ENCODE data around the gene MRPL34. TPM values are rescaled to one million over a fixed set of nuclear protein-coding genes. Genes with fewer than 3 reads are reported as not detected.
"Not testable (repeated sequence)": the region's sequence is repeated elsewhere in the genome, so short reads cannot be mapped to it uniquely, and the experiment has no call there.

Gene MRPL34
- 19.0 and 25.4 TPM in 2 replicates for total RNA-seq (2014; rRNA removed; shearing (Covaris generic))

DNA sequence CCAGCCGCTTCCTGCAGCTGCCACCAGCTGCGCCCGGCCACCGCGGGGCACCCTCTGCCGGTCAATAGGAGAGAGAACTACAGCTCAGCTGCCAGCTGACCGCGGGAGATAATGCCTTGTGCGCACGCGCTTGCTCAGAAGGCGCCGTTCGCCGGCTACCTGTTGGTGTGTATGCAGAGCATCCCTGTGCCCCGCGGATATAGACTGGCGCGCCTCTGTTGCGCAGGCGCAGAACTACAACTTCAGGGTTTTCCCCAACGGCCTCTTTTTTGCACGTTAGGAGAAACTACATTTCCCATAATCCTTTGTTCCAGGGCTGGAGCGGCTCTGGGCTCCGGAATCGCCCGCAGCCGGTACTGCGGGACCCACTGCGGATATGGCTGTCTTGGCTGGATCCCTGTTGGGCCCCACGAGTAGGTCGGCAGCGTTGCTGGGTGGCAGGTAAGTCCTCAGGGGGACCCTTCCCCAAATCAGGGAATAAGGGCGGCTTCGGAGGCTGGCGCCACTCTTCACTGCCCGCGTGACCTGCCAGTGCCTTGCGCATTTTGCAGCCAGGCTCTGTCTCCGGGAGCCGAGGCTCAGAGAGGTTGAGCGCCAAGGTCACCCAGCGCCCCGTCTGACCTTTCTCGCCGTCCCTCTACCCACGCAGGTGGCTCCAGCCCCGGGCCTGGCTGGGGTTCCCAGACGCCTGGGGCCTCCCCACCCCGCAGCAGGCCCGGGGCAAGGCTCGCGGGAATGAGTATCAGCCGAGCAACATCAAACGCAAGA, at the start of gene MRPL34:
Gene MRPL34, plus strand, starts transcription at position 356 of the 768 bp plus-strand sequence. Its CDS starts 21 bp downstream, at position 377.
- in situ Hi-C loops (cut with HindIII; ENCODE audit: low sequenced_read_pairs), result no loop called here
- peak; percentile 99 for DNase-seq (ENCODE audit: low spot score)

DNA sequence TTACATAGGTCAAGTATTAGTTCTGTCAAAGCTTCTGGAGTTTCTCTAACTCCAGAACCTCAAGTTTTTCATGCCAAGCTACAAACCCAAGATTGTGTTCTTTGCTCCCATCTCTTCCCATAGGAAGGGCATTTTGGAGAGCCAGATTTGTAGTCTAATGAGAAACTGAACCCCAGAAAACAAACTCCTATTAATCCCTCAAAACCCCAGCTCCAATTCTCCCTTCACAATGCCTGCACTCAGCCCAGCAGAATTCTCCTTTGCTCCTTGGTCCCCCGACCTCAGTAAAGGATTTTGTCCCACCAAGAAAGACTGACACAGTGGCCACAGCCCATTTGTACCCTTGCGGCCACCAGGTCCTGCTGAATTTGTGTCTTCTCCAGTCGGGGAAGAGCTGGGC, 49.5 kb upstream of the MRPL34 start:
- DNase-seq (ENCODE audit: low spot score), result no peak
- in situ Hi-C loops (cut with HindIII; ENCODE audit: low sequenced_read_pairs), result no loop called here

DNA sequence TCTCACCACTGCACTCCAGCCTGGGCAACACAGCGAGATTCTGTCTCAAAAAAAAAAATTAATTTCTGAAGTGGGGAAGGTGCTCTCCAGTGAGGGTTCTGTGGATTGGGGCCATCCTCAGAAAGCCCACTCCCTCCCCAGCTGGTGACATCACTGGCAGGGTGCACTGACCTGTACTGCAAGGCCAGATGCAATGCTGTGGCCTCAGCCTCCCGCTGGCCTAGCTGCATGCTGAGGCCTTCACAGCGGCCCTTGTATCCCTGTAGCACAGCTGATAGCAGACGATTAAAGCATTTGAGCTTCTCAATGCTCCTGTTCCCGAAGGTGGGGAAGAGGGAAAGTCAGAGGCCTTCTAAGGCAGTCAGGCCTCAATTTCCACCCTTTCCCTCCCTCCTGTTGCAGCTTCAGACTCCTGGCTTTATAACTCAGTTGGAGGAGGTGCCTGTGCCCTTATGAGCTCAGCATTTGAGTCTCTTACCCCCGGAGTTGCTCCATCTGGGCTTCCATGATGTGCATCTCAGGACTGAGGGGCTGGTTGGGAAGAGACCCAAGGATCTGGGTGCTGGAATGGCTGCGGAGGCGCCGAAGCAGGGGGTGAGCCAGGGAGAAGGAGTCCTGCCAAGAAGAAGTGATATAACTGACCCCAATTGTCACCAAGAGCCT, 46.4 kb upstream of the MRPL34 start:
- no peak for DNase-seq (ENCODE audit: low spot score)
- in situ Hi-C loops (cut with HindIII; ENCODE audit: low sequenced_read_pairs), result no loop called here

DNA sequence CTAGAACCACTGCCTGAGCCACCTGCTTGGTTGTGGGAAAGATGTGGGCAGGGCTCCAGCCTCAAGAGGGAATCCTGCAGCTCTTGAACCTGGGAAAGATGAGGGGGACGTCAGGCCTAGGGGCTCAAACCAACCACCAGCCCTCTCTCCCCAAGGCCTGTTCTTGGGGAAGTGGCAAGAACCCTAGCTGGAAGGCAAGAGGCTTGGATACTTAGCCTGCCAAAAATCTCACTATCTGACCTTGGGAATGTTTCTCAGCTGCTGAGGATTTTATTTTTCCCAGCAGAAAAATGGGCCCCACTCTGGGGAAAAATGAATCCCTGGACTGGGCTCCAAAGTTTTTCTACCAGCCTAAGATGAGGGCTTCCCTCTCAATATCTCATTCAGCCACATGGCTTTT, 45.7 kb upstream of the MRPL34 start:
- no peak for DNase-seq (ENCODE audit: low spot score)
- in situ Hi-C loops (cut with HindIII; ENCODE audit: low sequenced_read_pairs), result no loop called here

DNA sequence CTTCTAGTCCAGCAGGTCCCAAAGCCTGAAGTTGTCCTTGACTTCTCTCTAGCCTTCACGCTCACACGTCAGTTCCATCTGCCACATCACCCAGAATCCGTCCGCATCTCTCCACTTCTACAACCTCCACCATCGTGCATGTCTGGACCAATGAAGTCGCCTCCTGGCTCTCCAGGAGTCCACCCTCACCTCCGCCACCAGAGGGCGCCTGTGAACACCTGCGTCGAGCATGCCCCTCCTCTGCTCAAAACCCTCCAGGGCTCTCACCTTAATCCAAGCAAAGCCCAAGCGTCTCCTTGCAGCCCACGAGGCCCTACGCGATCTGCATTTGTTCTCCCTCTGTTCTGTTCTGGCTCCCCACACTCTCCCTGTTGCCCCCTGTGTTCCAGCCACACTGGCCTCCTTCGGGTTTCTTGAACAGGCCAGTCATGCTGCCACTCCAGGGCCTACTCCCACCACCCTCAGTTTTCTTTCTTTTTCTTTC, 44.8 kb upstream of the MRPL34 start:
- DNase-seq (ENCODE audit: low spot score), result peak; percentile 63
- in situ Hi-C loops (cut with HindIII; ENCODE audit: low sequenced_read_pairs), result no loop called here

DNA sequence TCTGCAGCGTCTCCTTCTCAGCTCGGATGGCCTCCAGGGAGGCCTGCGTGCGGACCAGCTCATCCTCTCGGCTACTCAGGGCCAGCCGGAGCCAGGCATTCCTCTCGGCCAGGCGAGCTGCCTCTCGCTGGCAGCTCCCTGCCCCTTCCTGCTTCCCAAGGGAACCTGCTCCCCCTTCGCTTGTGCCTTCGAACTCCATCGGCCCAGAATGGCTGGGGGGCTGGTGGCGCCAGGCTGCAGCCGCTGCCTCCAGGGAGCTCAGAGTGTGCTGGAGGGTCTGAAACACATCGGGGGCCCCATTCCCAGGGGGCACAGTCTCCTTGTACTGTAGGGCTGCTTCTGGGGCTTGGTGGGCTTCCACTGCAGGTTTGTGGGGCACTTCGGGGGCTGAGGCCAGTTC, 43.1 kb upstream of the MRPL34 start:
- in situ Hi-C loops (cut with HindIII; ENCODE audit: low sequenced_read_pairs), result no loop called here
- DNase-seq (ENCODE audit: low spot score), result no peak

DNA sequence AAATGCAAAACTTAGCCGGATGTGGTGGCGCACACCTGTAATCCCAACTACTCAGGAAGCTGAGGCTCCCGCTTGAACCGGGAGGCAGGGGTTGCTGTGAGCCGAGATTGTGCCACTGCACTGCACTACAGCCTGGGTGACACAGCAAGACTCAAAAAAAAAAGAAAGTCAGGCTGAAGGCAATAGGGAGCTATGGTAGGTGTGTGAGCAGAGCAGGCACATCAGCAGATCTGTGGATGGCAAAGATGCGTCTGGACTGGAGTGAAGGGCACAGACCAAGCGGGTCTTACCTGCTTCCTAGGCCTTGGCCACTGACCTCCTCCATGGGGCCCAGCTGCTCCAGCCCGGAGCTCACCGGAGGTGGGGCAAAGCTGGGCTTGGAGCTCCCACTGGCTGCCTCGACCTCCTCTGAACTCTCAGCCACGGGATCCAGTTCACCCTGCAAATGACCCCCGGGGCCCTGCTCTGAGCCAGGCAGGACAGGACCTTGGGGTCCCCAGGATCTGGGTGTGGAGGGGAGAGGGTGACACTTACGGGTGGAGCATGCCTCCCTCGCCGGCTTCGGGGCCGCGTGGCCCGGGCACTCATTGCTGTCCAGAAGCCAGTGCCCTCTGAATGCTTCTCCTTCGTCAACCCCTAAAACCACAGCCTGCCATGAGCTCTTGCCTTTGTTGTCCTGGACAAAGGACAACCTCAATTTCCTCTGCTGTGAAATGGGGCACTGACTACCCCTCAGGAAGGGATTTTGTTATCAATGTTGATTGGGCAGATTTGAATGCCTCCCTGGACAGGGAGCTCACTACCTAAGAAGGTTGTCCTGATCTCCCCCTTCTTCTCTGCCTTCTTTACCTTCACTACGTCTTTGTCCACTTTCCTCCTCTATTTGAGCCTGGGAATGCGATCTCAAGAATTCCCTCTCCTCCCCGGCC, 41.7 kb upstream of the MRPL34 start:
- in situ Hi-C loops (cut with HindIII; ENCODE audit: low sequenced_read_pairs), result no loop called here

DNA sequence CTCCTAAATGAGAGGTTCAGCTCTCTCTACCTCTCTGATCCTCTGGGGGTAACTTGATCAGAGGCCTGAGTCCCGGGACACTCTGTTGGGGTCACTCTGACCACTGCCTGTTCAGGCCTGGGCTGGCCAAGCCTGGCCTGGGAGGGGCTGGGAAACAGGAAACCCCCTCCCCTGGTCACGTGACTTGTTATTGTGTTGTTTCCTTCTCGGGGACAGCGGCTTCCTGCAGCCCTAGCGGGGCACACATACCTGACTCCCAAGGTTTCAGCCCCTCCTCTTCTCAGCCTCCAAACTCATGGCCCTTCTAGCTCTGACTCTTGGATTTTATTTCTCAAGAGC, 41.1 kb upstream of the MRPL34 start, which contains the start of gene USHBP1:
Gene USHBP1, minus strand, starts transcription at position 105 of the 339 bp plus-strand sequence. CDS start 446 bp downstream, outside the sequence.
- no peak for DNase-seq (ENCODE audit: low spot score)
- in situ Hi-C loops (cut with HindIII; ENCODE audit: low sequenced_read_pairs), result no loop called here

More for the DNA sequence above, 41.7 kb upstream of the MRPL34 start:
- no peak for DNase-seq (ENCODE audit: low spot score)

DNA sequence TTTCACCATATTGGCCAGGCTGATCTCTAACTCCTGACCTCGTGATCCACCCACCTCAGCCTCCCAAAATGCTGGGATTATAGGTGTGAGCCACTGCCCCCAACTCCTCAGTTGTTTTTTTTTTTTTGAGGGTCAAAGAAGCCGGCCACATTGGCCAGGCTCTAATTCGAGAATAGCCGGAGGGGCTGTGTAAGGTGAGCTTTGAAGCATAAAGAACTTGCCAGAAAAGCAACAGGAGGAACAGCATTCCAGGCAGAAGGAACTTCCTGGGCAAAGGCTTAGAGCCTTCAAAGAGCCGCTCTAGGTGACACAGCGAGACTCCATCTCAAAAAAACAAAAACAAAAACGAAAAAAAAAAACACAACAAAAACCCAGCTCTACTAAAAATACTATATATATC, 39.6 kb upstream of the MRPL34 start:
- no peak for DNase-seq (ENCODE audit: low spot score)
- in situ Hi-C loops (cut with HindIII; ENCODE audit: low sequenced_read_pairs), result no loop called here

DNA sequence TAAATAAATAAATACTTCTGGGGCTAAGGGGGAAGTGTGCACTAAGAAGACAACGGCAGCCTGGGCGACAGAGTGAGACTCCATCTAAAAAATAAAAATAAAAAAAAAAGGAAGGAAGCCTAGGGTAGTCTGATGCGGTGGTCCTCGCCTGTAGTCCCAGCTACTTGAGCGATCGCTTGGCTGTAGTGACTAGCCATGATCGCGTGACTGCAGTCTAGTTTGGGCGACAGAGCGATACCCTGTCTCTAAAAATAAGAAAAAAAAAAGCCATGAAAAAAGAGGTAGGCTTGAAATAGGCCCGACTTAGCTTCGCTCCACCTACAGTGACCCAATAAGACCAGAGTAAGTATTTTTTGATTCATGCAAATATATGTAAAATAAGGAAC, 39.1 kb upstream of the MRPL34 start:
- DNase-seq (ENCODE audit: low spot score), result no peak
- in situ Hi-C loops (cut with HindIII; ENCODE audit: low sequenced_read_pairs), result no loop called here

DNA sequence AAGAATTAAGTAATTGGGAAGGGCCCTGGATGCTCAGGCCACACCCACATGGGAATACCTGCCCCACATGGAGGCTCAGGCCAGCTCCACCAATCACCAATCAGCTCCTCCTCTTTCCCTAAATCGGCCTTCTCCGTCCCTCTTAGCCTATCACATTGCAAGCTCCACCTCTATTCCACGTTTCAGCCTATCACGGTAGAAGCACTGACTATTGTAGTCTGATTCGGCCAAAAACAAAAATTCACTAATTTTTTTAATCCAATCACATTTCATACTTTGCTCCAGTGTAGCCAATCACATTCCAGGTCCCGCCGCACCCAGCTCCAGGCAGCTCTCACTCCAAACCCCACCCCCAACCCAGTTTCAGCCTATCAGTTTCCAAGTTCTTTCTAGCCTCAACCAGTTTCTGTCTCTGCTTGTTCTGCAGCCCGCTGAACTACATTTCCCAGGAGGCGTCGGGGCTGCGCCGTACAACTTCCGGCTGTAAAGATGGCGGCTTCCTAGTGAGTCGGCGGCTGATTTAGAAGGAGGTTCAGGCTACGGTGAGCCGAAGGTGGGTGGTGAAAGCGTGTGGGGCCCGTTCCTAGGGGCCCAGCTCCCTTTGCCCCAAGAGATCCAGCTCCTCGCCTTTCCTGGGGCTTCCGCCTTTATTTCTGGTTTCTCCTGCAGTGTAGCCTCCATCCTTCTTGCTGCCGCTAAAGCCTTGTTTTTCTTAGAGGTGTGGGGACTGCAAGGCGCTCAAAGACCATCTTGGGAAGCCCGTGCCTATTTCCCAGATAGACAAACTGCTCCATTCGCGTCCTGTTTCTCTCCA, 38.5 kb upstream of the MRPL34 start, which contains the start of gene BABAM1:
Gene BABAM1, plus strand, starts transcription at position 469 of the 814 bp plus-strand sequence. CDS start 1,364 bp downstream, outside the sequence.
- in situ Hi-C loops (cut with HindIII; ENCODE audit: low sequenced_read_pairs), result no loop called here
- DNase-seq (ENCODE audit: low spot score), result peak; percentile 100

DNA sequence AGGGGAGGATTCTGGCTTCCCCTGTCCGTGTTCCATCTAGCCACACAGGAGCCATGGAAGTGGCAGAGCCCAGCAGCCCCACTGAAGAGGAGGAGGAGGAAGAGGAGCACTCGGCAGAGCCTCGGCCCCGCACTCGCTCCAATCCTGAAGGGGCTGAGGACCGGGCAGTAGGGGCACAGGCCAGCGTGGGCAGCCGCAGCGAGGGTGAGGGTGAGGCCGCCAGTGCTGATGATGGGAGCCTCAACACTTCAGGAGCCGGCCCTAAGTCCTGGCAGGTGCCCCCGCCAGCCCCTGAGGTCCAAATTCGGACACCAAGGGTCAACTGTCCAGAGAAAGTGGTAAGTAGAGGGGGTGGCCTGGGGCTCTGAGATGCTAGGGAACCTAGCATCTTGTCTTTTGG, 36.9 kb upstream of the MRPL34 start:
- in situ Hi-C loops (cut with HindIII; ENCODE audit: low sequenced_read_pairs), result no loop called here
- DNase-seq (ENCODE audit: low spot score), result no peak

DNA sequence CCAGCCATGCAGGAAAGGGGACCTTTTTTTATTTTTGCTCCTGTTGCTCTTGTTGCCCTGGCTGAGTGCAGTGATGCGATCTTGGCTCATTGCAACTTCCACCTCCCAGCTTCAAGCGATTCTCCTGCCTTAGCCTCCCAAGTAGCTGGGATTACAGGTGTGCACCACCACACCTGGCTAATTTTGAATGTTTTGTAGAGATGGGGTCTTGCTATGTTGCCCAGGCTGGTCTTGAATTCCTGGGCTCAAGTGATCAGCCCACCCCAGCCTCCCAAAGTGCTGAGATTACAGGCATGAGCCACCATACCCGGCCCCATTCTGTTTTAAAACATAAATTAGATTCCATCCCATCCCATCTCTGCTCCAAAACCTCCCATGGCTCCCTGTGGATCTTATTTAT, 30.8 kb upstream of the MRPL34 start:
- in situ Hi-C loops (cut with HindIII; ENCODE audit: low sequenced_read_pairs); DNase-seq (ENCODE audit: low spot score): not testable (repeated sequence)

DNA sequence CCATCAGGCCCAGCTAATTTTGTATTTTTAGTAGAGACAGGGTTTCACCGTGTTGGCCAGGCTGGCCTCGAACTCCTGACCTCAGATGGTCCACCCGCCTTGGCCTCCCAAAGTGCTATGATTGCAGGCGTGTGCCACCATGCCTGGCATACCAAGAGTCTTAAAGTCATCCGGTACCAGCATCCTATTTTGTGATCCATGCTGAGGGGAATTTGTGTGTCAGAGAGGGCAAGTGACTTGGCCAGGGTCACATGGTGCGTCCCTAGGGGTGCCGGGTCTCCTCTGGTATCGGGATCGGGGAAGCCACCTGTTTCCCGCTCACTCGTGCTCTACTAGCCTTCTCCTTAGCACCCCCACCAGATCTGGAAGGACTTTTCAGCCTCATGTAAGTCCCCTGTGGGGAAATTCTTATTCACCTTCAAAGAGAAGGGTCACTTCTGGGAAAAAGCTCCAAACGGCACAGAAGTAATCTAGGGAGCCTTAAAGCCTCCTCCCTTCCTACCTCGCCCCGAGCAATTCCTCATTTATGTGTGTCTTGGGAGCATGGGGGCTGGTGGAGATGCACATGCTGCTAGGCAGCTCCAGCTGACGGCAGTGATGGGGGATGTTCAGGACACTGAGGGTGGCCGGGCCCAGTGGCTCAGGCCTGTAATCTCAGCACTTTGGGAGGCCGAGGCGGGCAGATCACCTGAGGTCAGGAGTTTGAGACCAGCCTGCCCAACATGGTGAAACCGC, 30.1 kb upstream of the MRPL34 start:
- in situ Hi-C loops (cut with HindIII; ENCODE audit: low sequenced_read_pairs), result no loop called here
- no peak for DNase-seq (ENCODE audit: low spot score)

DNA sequence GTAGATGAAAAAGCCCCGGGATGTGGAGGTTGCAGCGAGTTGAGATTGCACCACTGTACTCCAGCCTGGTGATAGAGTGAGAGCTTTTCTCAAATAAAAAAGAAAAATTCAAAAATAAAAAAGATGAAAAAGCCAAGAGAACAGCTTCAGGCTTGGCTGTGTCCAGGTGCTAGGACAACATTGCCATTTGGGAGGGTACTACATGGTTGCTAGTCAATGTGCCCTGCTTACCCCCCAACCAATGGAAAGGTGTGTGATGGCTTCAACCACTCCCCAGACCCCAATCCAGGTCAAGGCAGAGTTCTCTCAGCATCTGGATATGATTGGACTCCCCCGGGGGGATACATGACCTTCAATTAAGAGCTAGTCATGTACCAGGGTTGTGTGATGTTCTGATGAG, 26.2 kb upstream of the MRPL34 start:
- in situ Hi-C loops (cut with HindIII; ENCODE audit: low sequenced_read_pairs), result no loop called here

DNA sequence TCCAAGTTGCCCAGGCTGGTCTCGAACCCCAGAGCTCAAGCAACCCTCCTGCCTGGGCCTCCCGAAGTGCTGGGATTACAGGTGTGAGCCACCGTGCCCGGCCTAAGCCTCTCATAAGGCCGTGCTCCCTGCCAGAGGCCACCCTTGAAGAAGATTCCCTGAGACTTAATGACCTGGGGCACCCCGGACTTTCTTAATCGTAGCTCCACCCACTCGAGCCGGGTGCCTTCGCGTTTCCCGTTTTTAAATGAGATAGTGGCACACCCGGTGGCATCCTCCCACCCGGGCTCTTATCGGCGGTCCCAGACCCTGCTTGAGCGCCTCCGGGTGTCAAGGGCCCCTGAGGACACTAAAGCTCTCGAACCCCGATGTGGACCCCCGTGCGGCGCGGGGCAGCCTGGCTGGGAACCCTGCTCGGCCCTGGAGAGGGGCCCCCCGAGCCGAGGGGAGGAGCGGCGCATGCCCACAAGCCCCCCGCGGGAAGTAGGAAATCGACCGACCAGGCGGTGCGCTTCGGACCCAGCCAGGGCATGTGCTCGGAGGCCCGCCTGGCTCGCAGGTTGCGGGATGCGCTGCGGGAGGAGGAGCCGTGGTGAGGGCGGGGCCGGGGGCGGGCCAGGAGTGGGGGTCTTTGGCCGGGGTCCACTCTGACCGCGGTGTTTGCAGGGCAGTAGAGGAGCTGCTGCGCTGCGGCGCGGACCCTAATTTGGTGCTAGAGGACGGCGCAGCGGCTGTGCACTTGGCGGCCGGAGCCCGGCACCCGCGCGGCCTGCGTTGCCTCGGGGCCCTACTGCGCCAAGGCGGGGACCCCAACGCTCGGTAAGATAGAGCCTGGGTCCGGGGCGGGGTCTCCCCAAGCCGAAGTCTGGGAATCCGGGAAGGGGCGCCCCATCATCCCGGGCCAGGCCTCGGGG, 24.0 kb upstream of the MRPL34 start, which contains the start of gene ANKLE1:
Gene ANKLE1, plus strand, starts transcription at position 511 of the 914 bp plus-strand sequence. Its CDS starts 20 bp downstream, at position 531.
- in situ Hi-C loops (cut with HindIII; ENCODE audit: low sequenced_read_pairs), result no loop called here
- no peak for DNase-seq (ENCODE audit: low spot score)

More for the DNA sequence above, 26.2 kb upstream of the MRPL34 start:
- DNase-seq (ENCODE audit: low spot score), result no peak

Measured in G401 (cell line).